Measurements from ENCODE around the gene DAD1.
"Not testable (repeated sequence)": the region's sequence is repeated elsewhere in the genome, so short reads cannot be mapped to it uniquely, and the experiment has no call there.

DAD1 gene

DNA sequence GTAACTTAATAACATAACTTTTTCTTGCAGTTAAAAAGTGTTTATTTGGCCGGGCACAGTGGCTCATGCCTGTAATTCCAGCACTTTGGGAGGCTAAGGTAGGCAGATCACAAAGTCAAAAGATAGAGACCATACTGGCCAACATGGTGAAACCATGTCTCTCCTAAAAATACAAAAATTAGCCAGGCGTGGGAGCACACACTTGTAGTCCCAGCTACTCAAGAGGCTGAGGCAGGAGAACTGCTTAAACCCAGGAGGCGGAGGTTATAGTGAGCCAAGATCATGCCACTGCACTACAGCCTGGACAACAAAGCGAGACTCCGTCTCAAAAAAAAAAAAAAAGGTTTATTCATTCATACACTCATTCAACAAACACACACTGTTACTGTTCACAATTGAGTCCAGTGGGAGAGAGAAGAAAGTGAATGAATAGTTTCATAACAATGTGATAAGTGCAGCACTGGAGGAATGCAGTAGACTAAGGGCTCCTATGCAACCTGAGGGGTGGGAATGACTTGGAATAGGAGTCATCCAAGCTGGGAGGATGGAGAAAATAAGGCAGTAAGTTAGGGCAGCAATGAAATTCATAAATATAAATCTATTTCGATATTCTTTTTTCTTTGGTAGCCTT, 19.8 kb downstream of the DAD1 start:
- no peak overlapping the region for H3K4me3 ChIP-seq (ENCODE audit: low read depth, low read length)
- TF ChIP-seq, protein P1, sequence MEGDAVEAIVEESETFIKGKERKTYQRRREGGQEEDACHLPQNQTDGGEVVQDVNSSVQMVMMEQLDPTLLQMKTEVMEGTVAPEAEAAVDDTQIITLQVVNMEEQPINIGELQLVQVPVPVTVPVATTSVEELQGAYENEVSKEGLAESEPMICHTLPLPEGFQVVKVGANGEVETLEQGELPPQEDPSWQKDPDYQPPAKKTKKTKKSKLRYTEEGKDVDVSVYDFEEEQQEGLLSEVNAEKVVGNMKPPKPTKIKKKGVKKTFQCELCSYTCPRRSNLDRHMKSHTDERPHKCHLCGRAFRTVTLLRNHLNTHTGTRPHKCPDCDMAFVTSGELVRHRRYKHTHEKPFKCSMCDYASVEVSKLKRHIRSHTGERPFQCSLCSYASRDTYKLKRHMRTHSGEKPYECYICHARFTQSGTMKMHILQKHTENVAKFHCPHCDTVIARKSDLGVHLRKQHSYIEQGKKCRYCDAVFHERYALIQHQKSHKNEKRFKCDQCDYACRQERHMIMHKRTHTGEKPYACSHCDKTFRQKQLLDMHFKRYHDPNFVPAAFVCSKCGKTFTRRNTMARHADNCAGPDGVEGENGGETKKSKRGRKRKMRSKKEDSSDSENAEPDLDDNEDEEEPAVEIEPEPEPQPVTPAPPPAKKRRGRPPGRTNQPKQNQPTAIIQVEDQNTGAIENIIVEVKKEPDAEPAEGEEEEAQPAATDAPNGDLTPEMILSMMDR (IDR thresholded peaks at IDR 0.05; ENCODE audit: borderline replicate concordance, insufficient read depth, low read depth, low read length), result no peak

DNA sequence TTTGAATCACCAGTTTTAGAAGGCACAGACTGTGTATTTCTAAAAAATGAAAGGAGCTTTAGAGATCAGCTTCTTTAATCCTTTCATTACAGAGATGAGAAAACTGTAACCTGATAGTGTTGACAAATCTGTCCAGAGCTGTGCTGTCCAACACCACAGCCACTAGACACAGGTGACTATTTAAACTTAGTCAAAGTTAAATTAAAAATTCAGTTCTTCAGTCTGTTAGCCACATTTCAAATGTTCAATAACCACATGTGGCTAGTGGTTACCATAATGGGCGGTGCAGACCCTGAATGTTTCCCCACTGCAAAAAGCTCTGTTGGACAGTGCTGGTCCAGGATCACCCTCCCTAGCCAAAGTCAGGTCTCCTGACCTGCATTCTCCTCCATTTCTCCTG, 21.6 kb downstream of the DAD1 start:
- H3K4me3 ChIP-seq (ENCODE audit: low read depth, low read length), result no peak overlapping the region
- TF ChIP-seq, protein P1 (IDR thresholded peaks at IDR 0.05; ENCODE audit: borderline replicate concordance, insufficient read depth, low read depth, low read length), result no peak

DNA sequence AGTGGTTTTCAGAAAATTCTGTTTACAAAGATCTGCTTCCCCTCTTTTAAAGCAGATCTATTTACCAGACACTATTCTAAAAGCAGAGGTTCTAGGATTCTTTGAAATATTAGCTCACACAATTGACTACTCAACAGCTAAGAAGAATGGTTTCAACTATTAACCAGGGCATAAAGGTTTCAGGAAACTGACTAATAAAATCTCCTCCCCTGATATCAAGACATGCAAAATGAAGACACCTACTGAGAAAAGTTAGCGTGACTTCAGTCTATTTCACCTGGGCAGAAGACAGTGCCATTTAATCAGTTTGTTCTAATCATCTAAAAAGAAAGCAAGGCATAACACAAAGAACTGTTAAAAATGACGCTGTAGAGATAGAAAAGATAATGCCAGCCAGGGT, 22.2 kb downstream of the DAD1 start:
- TF ChIP-seq, protein P1 (IDR thresholded peaks at IDR 0.05; ENCODE audit: borderline replicate concordance, insufficient read depth, low read depth, low read length), result no peak
- H3K4me3 ChIP-seq (ENCODE audit: low read depth, low read length), result no peak overlapping the region

DNA sequence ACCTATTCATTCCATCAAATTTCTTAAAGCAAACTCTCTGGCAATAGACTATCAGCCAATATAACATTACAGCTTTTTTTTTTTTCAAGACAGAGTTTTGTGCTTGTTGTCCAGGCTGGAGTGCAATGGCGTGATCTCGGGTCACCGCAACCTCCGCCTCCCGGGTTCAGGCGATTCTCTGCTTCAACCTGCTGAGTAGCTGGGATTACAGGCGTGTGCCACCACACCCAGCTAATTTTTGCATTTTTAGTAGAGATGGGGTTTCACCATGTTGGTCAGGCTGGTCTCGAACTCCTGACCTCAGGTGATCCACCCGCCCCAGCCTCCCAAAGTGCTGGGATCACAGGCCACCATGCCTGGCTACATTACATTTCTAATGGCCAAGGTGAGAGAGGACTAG, 22.8 kb downstream of the DAD1 start:
- H3K4me3 ChIP-seq (ENCODE audit: low read depth, low read length), result not testable (repeated sequence)

DNA sequence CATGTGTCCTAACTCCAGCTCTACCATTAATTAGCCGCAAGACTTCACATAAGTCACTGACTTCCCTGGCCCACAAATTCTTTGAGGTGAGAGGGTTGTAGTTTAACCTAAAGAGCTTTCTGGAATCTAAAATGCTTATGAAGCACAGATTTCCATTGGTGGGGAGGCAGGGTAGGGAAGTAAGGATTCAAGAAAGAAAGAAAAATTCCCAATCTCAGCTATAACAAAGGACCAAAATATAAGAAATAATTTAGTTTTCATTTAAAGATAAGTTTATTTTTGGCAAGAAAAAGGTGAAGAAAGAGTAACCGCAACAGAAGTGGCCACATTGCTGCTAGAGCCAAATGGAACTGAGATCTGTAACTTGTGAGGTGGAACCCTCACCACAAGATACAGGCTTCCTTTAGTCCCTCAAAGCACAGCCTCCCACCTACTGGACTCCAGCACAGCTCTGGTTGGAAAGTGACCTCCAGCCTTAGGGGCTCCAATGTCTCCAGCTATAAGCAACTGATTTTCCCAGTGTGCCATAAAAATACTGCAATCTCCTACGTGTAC, 23.6 kb downstream of the DAD1 start:
- no peak overlapping the region for H3K4me3 ChIP-seq (ENCODE audit: low read depth, low read length)
- TF ChIP-seq, protein P1 (IDR thresholded peaks at IDR 0.05; ENCODE audit: borderline replicate concordance, insufficient read depth, low read depth, low read length), result no peak

DNA sequence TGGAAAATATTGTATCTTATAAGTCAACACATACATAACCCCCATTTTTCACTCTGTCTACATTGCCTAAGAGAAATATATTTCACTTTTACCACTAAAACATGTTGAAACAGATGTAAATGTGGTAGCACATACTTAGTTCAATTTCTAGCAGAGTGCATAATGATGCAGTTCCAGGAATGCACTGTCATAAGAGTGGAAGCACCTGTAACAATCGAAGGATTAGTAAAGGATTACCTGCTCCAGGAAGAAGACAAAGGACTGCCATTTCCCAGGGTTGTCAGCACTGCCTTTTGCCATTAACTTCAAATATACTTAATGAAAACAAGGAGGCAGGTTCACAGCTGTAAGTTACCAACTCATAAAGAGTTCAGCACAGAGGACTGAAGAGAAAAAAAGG, 24.6 kb downstream of the DAD1 start:
- TF ChIP-seq, protein P1 (IDR thresholded peaks at IDR 0.05; ENCODE audit: borderline replicate concordance, insufficient read depth, low read depth, low read length), result no peak
- H3K4me3 ChIP-seq (ENCODE audit: low read depth, low read length), result no peak overlapping the region

DNA sequence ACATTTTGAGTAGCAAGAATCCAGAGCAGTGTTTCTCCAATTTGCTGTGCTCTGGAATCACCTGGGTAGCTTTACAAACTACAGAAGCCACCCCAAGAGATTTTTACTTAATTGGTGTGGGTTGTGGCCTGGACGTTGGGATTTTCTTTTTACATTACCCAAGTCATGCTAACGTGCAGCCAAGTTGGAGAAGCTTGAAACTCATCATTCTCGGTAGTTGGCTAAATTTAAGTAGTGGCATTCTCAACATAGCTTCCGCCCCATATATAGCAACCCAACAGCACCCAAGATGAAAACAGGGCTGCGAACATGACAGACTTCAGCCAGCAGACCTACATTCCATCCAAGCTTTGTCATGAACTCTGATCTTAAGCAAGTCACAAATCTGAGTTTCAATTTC, 25.0 kb downstream of the DAD1 start:
- TF ChIP-seq, protein P1 (IDR thresholded peaks at IDR 0.05; ENCODE audit: borderline replicate concordance, insufficient read depth, low read depth, low read length), result no peak
- H3K4me3 ChIP-seq (ENCODE audit: low read depth, low read length), result no peak overlapping the region

Measured in GM12875 (cell line).